ENCODE measurements around the gene CDH8. TPM values are rescaled to one million over a fixed set of nuclear protein-coding genes. Genes with fewer than 3 reads are reported as not detected.

Gene CDH8
- total RNA-seq, 4 donors from 2014 or later = 1.5 TPM; not detected in 3

- Histone ChIP-seq H3K36me3 (no peaks in the 10 kb centered on the region), H3K27me3 (no peaks in the 10 kb centered on the region), H3K9me3 (no peaks in the 10 kb centered on the region), H3K27ac (no peak overlapping the region), H3K4me1 (no peaks in the 10 kb centered on the region), H3K4me3 (no peak overlapping the region)
- DNase-seq = no peak
- WGBS, 2 donors (ENCODE audit: low coverage in 1 of 2) = 75% methylated on average over 3 of the region's 3 CpGs
- TF ChIP-seq POLR2A (IDR thresholded peaks at IDR 0.05) (no peak), POLR2AphosphoS5 (IDR thresholded peaks at IDR 0.05) (no peak), EP300 (IDR thresholded peaks at IDR 0.05; ENCODE audit: low read depth) (no peak), CTCF (IDR thresholded peaks at IDR 0.05) (no peak)
- intact Hi-C loops (cut with DNase I; ENCODE audit: low total_unique reads) (no loop called here), in situ Hi-C loops (cut with MboI; ENCODE audit: low pct_ligation_motif_present in 1 of 4, low pct_unique_long_range_greater_than_20kb in 1 of 4, low sequenced_read_pairs in 3 of 4) (no loop called here)
These were observed 101.6 kb downstream of the CDH8 start for GRCh38 chr16:61934601-61935000.

- intact Hi-C loops (cut with DNase I; ENCODE audit: low total_unique reads) (no loop called here), in situ Hi-C loops (cut with MboI; ENCODE audit: low pct_ligation_motif_present in 1 of 4, low pct_unique_long_range_greater_than_20kb in 1 of 4, low sequenced_read_pairs in 3 of 4) (no loop called here)
- no peaks in the 10 kb centered on the region for H3K36me3 ChIP-seq
- H3K4me1 ChIP-seq = no peaks in the 10 kb centered on the region
- no peak overlapping the region for H3K27ac ChIP-seq
- no peak overlapping the region for H3K4me3 ChIP-seq
- H3K27me3 ChIP-seq = no peaks in the 10 kb centered on the region
- TF ChIP-seq POLR2AphosphoS5 (IDR thresholded peaks at IDR 0.05) (no peak), POLR2A (IDR thresholded peaks at IDR 0.05) (no peak), CTCF (IDR thresholded peaks at IDR 0.05) (no peak)
- 81 to 82% methylated on average over 1 of the region's 1 CpG for WGBS, 2 donors (ENCODE audit: low coverage in 1 of 2)
- no peaks in the 10 kb centered on the region for H3K9me3 ChIP-seq
- no peak for DNase-seq
These were observed 106.5 kb downstream of the CDH8 start for GRCh38 chr16:61929776-61930175.

- H3K27me3 ChIP-seq = no peaks in the 10 kb centered on the region
- intact Hi-C loops (cut with DNase I; ENCODE audit: low total_unique reads) = no loop called here
- H3K36me3 ChIP-seq = no peaks in the 10 kb centered on the region
- H3K27ac ChIP-seq = no peak overlapping the region
- 83 to 84% methylated on average over 2 to 3 of the region's 3 CpGs for WGBS, 2 donors (ENCODE audit: low coverage in 1 of 2)
- DNase-seq = no peak
- H3K9me3 ChIP-seq = no peaks in the 10 kb centered on the region
- no peaks in the 10 kb centered on the region for H3K4me1 ChIP-seq
- in situ Hi-C loops (cut with MboI; ENCODE audit: low pct_ligation_motif_present in 1 of 4, low pct_unique_long_range_greater_than_20kb in 1 of 4, low sequenced_read_pairs in 3 of 4) = no loop called here
- H3K4me3 ChIP-seq = no peak overlapping the region
- no peak for TF ChIP-seq POLR2AphosphoS5 (IDR thresholded peaks at IDR 0.05)
- TF ChIP-seq EP300 (IDR thresholded peaks at IDR 0.05; ENCODE audit: low read depth) = no peak
- TF ChIP-seq POLR2A (IDR thresholded peaks at IDR 0.05) = no peak
- TF ChIP-seq CTCF (IDR thresholded peaks at IDR 0.05) = no peak
These were observed 109.5 kb downstream of the CDH8 start for GRCh38 chr16:61926766-61927165.

- intact Hi-C loops (cut with DNase I; ENCODE audit: low total_unique reads) (no loop called here), in situ Hi-C loops (cut with MboI; ENCODE audit: low pct_ligation_motif_present in 1 of 4, low pct_unique_long_range_greater_than_20kb in 1 of 4, low sequenced_read_pairs in 3 of 4) (no loop called here)
- Histone ChIP-seq H3K9me3 (no peaks in the 10 kb centered on the region), H3K4me3 (no peak overlapping the region), H3K27me3 (no peaks in the 10 kb centered on the region), H3K27ac (no peak overlapping the region), H3K4me1 (no peaks in the 10 kb centered on the region), H3K36me3 (no peaks in the 10 kb centered on the region)
- TF ChIP-seq POLR2AphosphoS5 (IDR thresholded peaks at IDR 0.05) (no peak), POLR2A (IDR thresholded peaks at IDR 0.05) (no peak), CTCF (IDR thresholded peaks at IDR 0.05) (no peak), EP300 (IDR thresholded peaks at IDR 0.05; ENCODE audit: low read depth) (no peak)
- DNase-seq = no peak
These were observed 112.6 kb downstream of the CDH8 start for GRCh38 chr16:61923629-61924028.
